WTC11 (cell line): Measurements from ENCODE around the gene DCLK1. TPM values are rescaled to one million over a fixed set of nuclear protein-coding genes. Genes with fewer than 3 reads are reported as not detected.

Experiments
- ATAC-seq: fragments of 200-7000 bp; cut with Tn5 transposase; 2 replicates; pipeline ENCODE4 v1.10.0; 2021; ENCODE audit warnings: mild to moderate bottlenecking, moderate library complexity
- CTCF ChIA-PET: fragments of 300-600 bp; sonication (Branson Sonifier 250); formaldehyde crosslinking; loops from one replicate; lab custom pipeline; 2021; ENCODE audit warnings: antibody characterized with exemption; lab: Charles Lee
- POLR2A ChIA-PET: fragments of 350-600 bp; sonication (Branson Sonifier 250); formaldehyde crosslinking; loops from one replicate; lab custom pipeline; 2021; ENCODE audit warnings: antibody characterized with exemption; lab: Charles Lee
- DNase-seq: peaks from one replicate; pipeline ENCODE4 v3.0.0; 2021; ENCODE audit warnings: low spot score
- H3K27ac Mint-ChIP-seq: 2 replicates; pipeline ENCODE4 v1.8.0; 2021; ENCODE audit warnings: mixed read lengths
- H3K27me3 Mint-ChIP-seq: 2 replicates; pipeline ENCODE4 v1.8.0; 2021; ENCODE audit warnings: low read depth, mild to moderate bottlenecking, moderate library complexity, mixed read lengths
- H3K36me3 Mint-ChIP-seq: 2 replicates; pipeline ENCODE4 v1.8.0; 2021; ENCODE audit warnings: mixed read lengths
- H3K4me1 Mint-ChIP-seq: 2 replicates; pipeline ENCODE4 v1.8.0; 2022; ENCODE audit warnings: mixed read lengths
- H3K4me3 Mint-ChIP-seq: 2 replicates; pipeline ENCODE4 v1.8.0; 2021; ENCODE audit warnings: mild to moderate bottlenecking, moderate library complexity, mixed read lengths
- H3K9me3 Mint-ChIP-seq: 2 replicates; pipeline ENCODE4 v1.8.0; 2021; ENCODE audit warnings: mixed read lengths
- ARID4B ChIP-seq: sonication (generic); formaldehyde crosslinking; IDR thresholded peaks from 2 replicates; pipeline ENCODE4 v1.8.0; 2023; ENCODE audit warnings: missing genetic modification reagents, mild to moderate bottlenecking, borderline replicate concordance
- CBFB ChIP-seq: sonication (generic); formaldehyde crosslinking; IDR thresholded peaks from 2 replicates; pipeline ENCODE4 v1.8.1; 2022; ENCODE audit warnings: mild to moderate bottlenecking, low read depth, missing genetic modification reagents
- E2F1 ChIP-seq: sonication (generic); formaldehyde crosslinking; IDR thresholded peaks from 2 replicates; pipeline ENCODE4 v1.8.0; 2022; ENCODE audit warnings: mild to moderate bottlenecking, missing genetic modification reagents
- E2F4 ChIP-seq: sonication (generic); formaldehyde crosslinking; IDR thresholded peaks from 2 replicates; pipeline ENCODE4 v1.8.1; 2022; ENCODE audit warnings: low read depth, mild to moderate bottlenecking, moderate library complexity, missing genetic modification reagents, borderline replicate concordance
- GRHL2 ChIP-seq: fragments of 250-450 bp; sonication (Bioruptor Pico); IDR thresholded peaks from 2 replicates; pipeline ENCODE4 v1.8.0; 2022; ENCODE audit warnings: mild to moderate bottlenecking, moderate library complexity; ENCODE audit not compliant: insufficient replicate concordance, severe bottlenecking
- GTF2I ChIP-seq: fragments of 250-450 bp; sonication (Bioruptor Pico); conservative IDR thresholded peaks from 2 replicates; pipeline ENCODE4 v1.4.0; 2021; ENCODE audit warnings: mild to moderate bottlenecking
- HMGXB4 ChIP-seq: sonication (generic); formaldehyde crosslinking; IDR thresholded peaks from 2 replicates; pipeline ENCODE4 v1.8.1; 2023; ENCODE audit warnings: mild to moderate bottlenecking, moderate library complexity, missing genetic modification reagents
- IRF1 ChIP-seq: sonication (generic); formaldehyde crosslinking; IDR thresholded peaks from 2 replicates; pipeline ENCODE4 v1.8.0; 2023; ENCODE audit warnings: missing genetic modification reagents
- MYBL2 ChIP-seq: sonication (generic); formaldehyde crosslinking; IDR thresholded peaks from 2 replicates; pipeline ENCODE4 v1.8.1; 2023; ENCODE audit warnings: mild to moderate bottlenecking, moderate library complexity, missing genetic modification reagents
- NFYB ChIP-seq: sonication (generic); formaldehyde crosslinking; conservative IDR thresholded peaks from 2 replicates; pipeline ENCODE4 v1.8.0; 2022; ENCODE audit warnings: low read depth, missing genetic modification reagents
- OVOL2 ChIP-seq: fragments of 250-450 bp; sonication (Bioruptor Pico); IDR thresholded peaks from 2 replicates; pipeline ENCODE4 v1.9.0; 2021; ENCODE audit warnings: mild to moderate bottlenecking, borderline replicate concordance
- RORB ChIP-seq: fragments of 250-450 bp; sonication (Bioruptor Pico); IDR thresholded peaks from 2 replicates; pipeline ENCODE4 v1.9.0; 2021; ENCODE audit warnings: mild to moderate bottlenecking
- SMAD4 ChIP-seq: sonication (generic); formaldehyde crosslinking; IDR thresholded peaks from 2 replicates; pipeline ENCODE4 v1.8.0; 2022; ENCODE audit warnings: mild to moderate bottlenecking, missing genetic modification reagents
- ZMAT4 ChIP-seq: fragments of 250-450 bp; sonication (Bioruptor Pico); IDR thresholded peaks from 2 replicates; pipeline ENCODE4 v1.9.0; 2021; ENCODE audit warnings: mild to moderate bottlenecking
- ZNF121 ChIP-seq: sonication (generic); formaldehyde crosslinking; IDR thresholded peaks from 2 replicates; pipeline ENCODE4 v1.8.0; 2023; ENCODE audit warnings: missing genetic modification reagents
- ZNF512 ChIP-seq: sonication (generic); formaldehyde crosslinking; IDR thresholded peaks from 2 replicates; pipeline ENCODE4 v1.8.1; 2022; ENCODE audit warnings: missing genetic modification reagents, borderline replicate concordance
- ZNF532 ChIP-seq: fragments of 250-450 bp; sonication (Bioruptor Pico); IDR thresholded peaks from 2 replicates; pipeline ENCODE4 v1.9.0; 2021; ENCODE audit warnings: mild to moderate bottlenecking, borderline replicate concordance
- ZNF671 ChIP-seq: fragments of 250-450 bp; sonication (Bioruptor Pico); IDR thresholded peaks from 2 replicates; pipeline ENCODE4 v1.8.0; 2021; ENCODE audit warnings: mild to moderate bottlenecking
- total RNA-seq: library from RNA; stranded (reverse); gene quantifications from 3 replicates; pipeline ENCODE4 v1.2.3, GENCODE V29; 2021

DCLK1 gene
- total RNA-seq, 1 experiment from 2014 or later: 18.5 TPM

GRCh38 chr13:35957241-35957731 lies 173.9 kb downstream of the DCLK1 start (continued):
- TF ChIP-seq ARID4B (CRISPR knock-in tag): no peak
- no peak for TF ChIP-seq ZNF532 (CRISPR knock-in tag)
- TF ChIP-seq ZNF671 (CRISPR knock-in tag): no peak
- TF ChIP-seq OVOL2 (CRISPR knock-in tag): no peak
- no peak for TF ChIP-seq IRF1
- no peak for TF ChIP-seq SMAD4
- TF ChIP-seq GRHL2 (CRISPR knock-in tag): no peak

GRCh38 chr13:35956074-35956473 lies 175.1 kb downstream of the DCLK1 start:
- CTCF ChIA-PET: no interaction called here
- DNase-seq (no peak), ATAC-seq (no peak)
- POLR2A ChIA-PET: no interaction called here
- Mint-ChIP-seq H3K36me3 (no peaks in the 10 kb centered on the region), H3K9me3 (no peaks in the 10 kb centered on the region), H3K4me1 (peaks cover 3% of the 10 kb centered on the region), H3K4me3 (no peak overlapping the region), H3K27me3 (no peaks in the 10 kb centered on the region), H3K27ac (no peak overlapping the region)
- TF ChIP-seq ZNF512 (CRISPR knock-in tag) (no peak), NFYB (CRISPR knock-in tag) (no peak), IRF1 (no peak), ZMAT4 (CRISPR knock-in tag) (no peak), HMGXB4 (CRISPR knock-in tag) (no peak), E2F1 (CRISPR knock-in tag) (no peak), ZNF121 (CRISPR knock-in tag) (no peak), E2F4 (CRISPR knock-in tag) (no peak), CBFB (CRISPR knock-in tag) (no peak), RORB (CRISPR knock-in tag) (no peak), MYBL2 (CRISPR knock-in tag) (no peak), GTF2I (no peak)
